WTC11 (cell line): ENCODE results near the gene SHROOM3. TPM values are rescaled to one million over a fixed set of nuclear protein-coding genes. Genes with fewer than 3 reads are reported as not detected.
A peak's percentile ranks its signal among the peaks of the same experiment; 100 is the strongest.

Experiments
- ATAC-seq: fragments of 200-7000 bp; cut with Tn5 transposase; 2 replicates; pipeline ENCODE4 v1.10.0; 2021; ENCODE audit warnings: mild to moderate bottlenecking, moderate library complexity
- CTCF ChIA-PET: fragments of 300-600 bp; sonication (Branson Sonifier 250); formaldehyde crosslinking; loops from one replicate; lab custom pipeline; 2021; ENCODE audit warnings: antibody characterized with exemption; lab: Charles Lee
- POLR2A ChIA-PET: fragments of 350-600 bp; sonication (Branson Sonifier 250); formaldehyde crosslinking; loops from one replicate; lab custom pipeline; 2021; ENCODE audit warnings: antibody characterized with exemption; lab: Charles Lee
- DNase-seq: peaks from one replicate; pipeline ENCODE4 v3.0.0; 2021; ENCODE audit warnings: low spot score
- H3K27ac Mint-ChIP-seq: 2 replicates; pipeline ENCODE4 v1.8.0; 2021; ENCODE audit warnings: mixed read lengths
- H3K27me3 Mint-ChIP-seq: 2 replicates; pipeline ENCODE4 v1.8.0; 2021; ENCODE audit warnings: low read depth, mild to moderate bottlenecking, moderate library complexity, mixed read lengths
- H3K36me3 Mint-ChIP-seq: 2 replicates; pipeline ENCODE4 v1.8.0; 2021; ENCODE audit warnings: mixed read lengths
- H3K4me1 Mint-ChIP-seq: 2 replicates; pipeline ENCODE4 v1.8.0; 2022; ENCODE audit warnings: mixed read lengths
- H3K4me3 Mint-ChIP-seq: 2 replicates; pipeline ENCODE4 v1.8.0; 2021; ENCODE audit warnings: mild to moderate bottlenecking, moderate library complexity, mixed read lengths
- H3K9me3 Mint-ChIP-seq: 2 replicates; pipeline ENCODE4 v1.8.0; 2021; ENCODE audit warnings: mixed read lengths
- ARID4B ChIP-seq: sonication (generic); formaldehyde crosslinking; IDR thresholded peaks from 2 replicates; pipeline ENCODE4 v1.8.0; 2023; ENCODE audit warnings: missing genetic modification reagents, mild to moderate bottlenecking, borderline replicate concordance
- ATF6 ChIP-seq: sonication (generic); formaldehyde crosslinking; IDR thresholded peaks from 2 replicates; pipeline ENCODE4 v1.8.1; 2023; ENCODE audit warnings: mild to moderate bottlenecking, missing genetic modification reagents
- CDX4 ChIP-seq: fragments of 250-450 bp; sonication (Bioruptor Pico); IDR thresholded peaks from 2 replicates; pipeline ENCODE4 v1.9.0; 2021; ENCODE audit warnings: moderate library complexity, mild to moderate bottlenecking, inconsistent platforms, borderline replicate concordance
- EMX1 ChIP-seq: fragments of 250-450 bp; sonication (Bioruptor Pico); IDR thresholded peaks from 2 replicates; pipeline ENCODE4 v1.8.0; 2021; ENCODE audit warnings: mild to moderate bottlenecking
- KAT7 ChIP-seq: sonication (generic); formaldehyde crosslinking; IDR thresholded peaks from 2 replicates; pipeline ENCODE4 v1.8.1; 2023; ENCODE audit warnings: missing genetic modification reagents, mild to moderate bottlenecking, borderline replicate concordance
- MAX ChIP-seq: sonication (generic); formaldehyde crosslinking; IDR thresholded peaks from 2 replicates; pipeline ENCODE4 v1.8.0; 2022; ENCODE audit warnings: mild to moderate bottlenecking, missing genetic modification reagents
- NR1H2 ChIP-seq: sonication (generic); formaldehyde crosslinking; IDR thresholded peaks from 2 replicates; pipeline ENCODE4 v1.9.0; 2021; ENCODE audit warnings: mild to moderate bottlenecking, moderate library complexity, missing genetic modification reagents
- OVOL2 ChIP-seq: fragments of 250-450 bp; sonication (Bioruptor Pico); IDR thresholded peaks from 2 replicates; pipeline ENCODE4 v1.9.0; 2021; ENCODE audit warnings: mild to moderate bottlenecking, borderline replicate concordance
- SOX15 ChIP-seq: fragments of 250-450 bp; sonication (Bioruptor Pico); IDR thresholded peaks from 2 replicates; pipeline ENCODE4 v1.9.0; 2021; ENCODE audit warnings: mild to moderate bottlenecking
- TEAD4 ChIP-seq: sonication (generic); formaldehyde crosslinking; IDR thresholded peaks from 2 replicates; pipeline ENCODE4 v1.8.0; 2022; ENCODE audit warnings: mild to moderate bottlenecking, missing genetic modification reagents
- ZBTB43 ChIP-seq: sonication (generic); formaldehyde crosslinking; IDR thresholded peaks from 2 replicates; pipeline ENCODE4 v1.8.1; 2023; ENCODE audit warnings: mild to moderate bottlenecking, missing genetic modification reagents
- ZNF263 ChIP-seq: sonication (generic); formaldehyde crosslinking; IDR thresholded peaks from 2 replicates; pipeline ENCODE4 v1.8.1; 2022; ENCODE audit warnings: low read depth, mild to moderate bottlenecking, moderate library complexity, missing genetic modification reagents
- ZSCAN18 ChIP-seq: fragments of 250-450 bp; sonication (Bioruptor Pico); IDR thresholded peaks from 2 replicates; pipeline ENCODE4 v2.1.2; 2022; ENCODE audit warnings: mild to moderate bottlenecking, moderate library complexity
- total RNA-seq: library from RNA; stranded (reverse); gene quantifications from 3 replicates; pipeline ENCODE4 v1.2.3, GENCODE V29; 2021

Gene SHROOM3
- total RNA-seq, 1 experiment from 2014 or later, result 71.9 TPM

GRCh38 chr4:76579596-76580375 lies 144.8 kb downstream of the SHROOM3 start:
- no peak for DNase-seq
- ChIA-PET CTCF (interaction anchor here (0.7 kb wide), 1 partner anchor 61 kb away, joined by 4 read pairs; no protein-coding TSS in a partner anchor), POLR2A (no interaction called here)

GRCh38 chr4:76581077-76581962 lies 146.3 kb downstream of the SHROOM3 start:
- Mint-ChIP-seq H3K27ac (no peak overlapping the region), H3K27me3 (no peaks in the 10 kb centered on the region), H3K4me1 (peaks cover 31% of the 10 kb centered on the region), H3K9me3 (no peaks in the 10 kb centered on the region), H3K36me3 (no peaks in the 10 kb centered on the region), H3K4me3 (no peak overlapping the region)
- ATAC-seq (no peak), DNase-seq (no peak)
- ChIA-PET CTCF (no interaction called here), POLR2A (no interaction called here)
- TF ChIP-seq CDX4 (CRISPR knock-in tag) (no peak), ZSCAN18 (no peak), ZNF263 (CRISPR knock-in tag) (no peak), SOX15 (CRISPR knock-in tag) (no peak), MAX (CRISPR knock-in tag) (no peak), KAT7 (CRISPR knock-in tag) (no peak), TEAD4 (CRISPR knock-in tag) (no peak), EMX1 (CRISPR knock-in tag) (no peak), OVOL2 (CRISPR knock-in tag) (no peak), NR1H2 (CRISPR knock-in tag) (no peak)

More at GRCh38 chr4:76579596-76580375, 144.8 kb downstream of the SHROOM3 start:
- H3K27me3 Mint-ChIP-seq, result no peaks in the 10 kb centered on the region
- peak; percentile 53 for ATAC-seq
- no peaks in the 10 kb centered on the region for H3K36me3 Mint-ChIP-seq
- peaks cover 16% of the 10 kb centered on the region for H3K4me1 Mint-ChIP-seq
- no peak overlapping the region for H3K4me3 Mint-ChIP-seq
- peak overlapping the region; percentile 83; the same call in 1 of the 2 replicates for H3K27ac Mint-ChIP-seq
- TF ChIP-seq ZBTB43 (CRISPR knock-in tag) (no peak), ARID4B (CRISPR knock-in tag) (no peak), ATF6 (no peak)
- no peaks in the 10 kb centered on the region for H3K9me3 Mint-ChIP-seq
